GM04503 (cell line): ENCODE data around the gene TNFAIP1.
A peak's percentile ranks its signal among the peaks of the same experiment; 100 is the strongest.
"Not testable (repeated sequence)": the region's sequence is repeated elsewhere in the genome, so short reads cannot be mapped to it uniquely, and the experiment has no call there.

Experiments
- DNase-seq: peaks from one replicate; pipeline ENCODE4 v3.0.0-alpha.2; 2012; ENCODE audit warnings: low read depth

Gene TNFAIP1

DNA sequence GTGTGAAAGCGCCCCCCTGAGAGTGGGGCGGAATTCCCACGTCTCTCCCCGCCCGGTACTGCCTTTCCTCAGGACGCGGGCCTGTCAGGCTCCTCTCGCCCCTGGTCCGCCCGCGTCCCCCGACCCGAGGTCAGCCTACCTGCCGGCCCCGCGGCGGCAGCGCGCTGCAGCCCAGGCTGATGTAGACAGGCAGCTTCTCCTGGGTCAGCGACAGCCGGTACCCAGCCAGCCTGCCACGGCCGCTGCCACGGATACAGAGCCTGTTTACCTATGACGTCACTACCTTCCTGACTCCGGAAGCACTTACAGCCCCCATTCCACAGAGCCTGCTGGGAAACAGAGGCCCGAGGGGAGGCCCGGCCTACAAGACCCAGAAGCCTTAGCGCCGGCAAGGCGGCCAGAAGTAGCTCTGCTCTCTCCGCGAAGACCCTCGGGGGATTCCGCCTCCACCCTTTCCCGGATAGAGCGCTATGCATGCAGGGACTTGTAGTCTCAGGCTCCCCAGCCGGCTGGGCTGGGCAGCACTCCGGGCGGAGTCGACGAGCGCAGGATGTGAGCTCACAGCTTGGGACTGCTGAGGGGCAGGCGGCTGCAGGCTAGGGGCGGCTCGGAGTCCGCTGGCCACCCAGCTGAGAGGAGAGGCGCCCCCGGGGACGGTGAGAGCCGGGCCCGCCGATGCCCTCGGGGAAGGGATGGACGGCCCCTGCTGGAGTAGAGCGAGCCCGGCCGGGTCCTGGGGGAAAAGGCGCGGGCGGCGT, at the start of gene TNFAIP1, which contains the start of gene IFT20:
Gene TNFAIP1 (plus strand): TSS at position 561 of the 758 bp plus-strand sequence. CDS start 3,761 bp downstream, outside the sequence.
Gene IFT20 (minus strand): TSS at position 272 of the 758 bp plus-strand sequence. CDS start 3,487 bp downstream, outside the sequence.
- DNase-seq: peak; percentile 98

DNA sequence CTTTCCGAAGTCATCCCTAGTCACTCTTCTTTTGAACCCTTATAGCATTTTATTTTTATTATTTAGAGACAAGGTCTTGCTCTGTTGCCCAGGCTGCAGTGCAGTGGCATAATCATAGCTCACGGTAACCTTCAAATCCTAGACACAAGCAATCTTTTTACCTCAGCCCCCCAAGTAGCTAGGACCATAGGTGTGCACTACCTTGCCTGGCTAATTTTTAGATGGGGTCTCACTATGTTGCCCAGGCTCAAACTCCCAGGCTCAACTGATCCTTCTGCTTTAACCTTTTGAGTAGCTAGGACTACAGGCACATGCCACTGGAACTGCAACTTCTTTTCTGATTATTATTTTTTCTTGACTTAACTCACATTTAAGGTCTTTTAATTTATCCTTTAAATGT, 49.6 kb upstream of the TNFAIP1 start:
- no peak for DNase-seq

- no peak for DNase-seq
Observed at GRCh38 chr17:28290703-28291102, 44.9 kb upstream of the TNFAIP1 start.

- no peak for DNase-seq
Observed at GRCh38 chr17:28291780-28292330, 43.7 kb upstream of the TNFAIP1 start.

DNA sequence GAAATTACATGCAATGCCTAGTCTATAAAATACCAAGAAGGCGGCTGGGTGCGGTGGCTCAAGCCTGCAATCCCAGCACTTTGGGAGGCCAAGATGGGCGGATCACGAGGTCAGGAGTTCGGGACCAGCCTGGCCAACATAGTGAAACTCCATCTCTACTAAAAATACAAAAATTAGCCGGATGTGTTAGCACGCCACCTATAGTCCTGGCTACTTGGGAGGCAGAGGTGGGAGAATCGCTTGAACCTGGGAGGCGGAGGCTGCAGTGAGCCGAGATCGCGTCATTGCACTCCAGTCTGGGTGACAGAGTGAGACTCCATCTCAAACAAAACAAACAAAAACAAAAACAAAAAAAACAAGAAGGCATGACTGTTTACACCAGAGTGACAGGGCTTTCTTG, 42.7 kb upstream of the TNFAIP1 start:
- not testable (repeated sequence) for DNase-seq

GRCh38 chr17:28293994-28294393, 41.6 kb upstream of the TNFAIP1 start:
- DNase-seq: no peak

DNA sequence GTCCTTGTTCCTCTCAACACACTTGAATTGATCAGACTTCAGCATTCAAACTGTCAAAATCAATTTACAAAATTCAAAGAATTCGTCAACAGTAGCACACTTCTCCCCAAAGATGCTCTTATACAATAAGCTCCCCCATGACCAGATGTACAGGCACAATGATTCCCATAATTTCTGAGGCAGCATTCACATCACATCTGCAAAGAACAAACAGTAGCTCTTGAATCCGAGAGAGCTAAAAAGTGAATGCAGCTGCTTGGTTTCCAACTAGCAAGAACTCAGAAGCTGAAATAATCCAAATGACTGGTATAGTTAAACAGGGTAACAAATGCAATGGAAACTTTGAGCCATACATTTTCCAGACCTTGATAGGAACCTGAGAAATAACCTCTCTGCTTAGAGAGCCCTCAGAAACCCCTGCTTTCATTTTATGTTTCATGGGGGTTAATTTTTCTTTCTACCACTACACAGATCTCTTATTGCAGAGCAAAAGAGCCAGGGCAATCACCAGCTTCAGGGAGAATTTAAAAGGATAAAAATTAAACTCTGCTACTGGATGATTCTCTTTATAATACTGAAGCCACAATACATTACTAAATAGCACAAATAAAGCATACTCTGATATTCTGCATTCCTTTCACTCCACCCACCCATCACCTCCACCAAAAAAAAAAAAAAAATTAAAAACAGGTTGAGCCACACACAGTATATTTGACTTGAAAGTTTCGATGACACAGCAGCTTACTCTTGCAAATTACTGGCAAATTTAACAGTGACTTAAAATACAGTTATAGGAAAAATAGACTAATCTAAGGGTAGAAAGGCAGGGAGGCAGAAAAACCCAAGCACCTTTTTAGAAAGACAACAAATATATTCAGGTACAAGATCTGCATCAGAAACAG, 39.6 kb upstream of the TNFAIP1 start:
- DNase-seq: no peak

DNA sequence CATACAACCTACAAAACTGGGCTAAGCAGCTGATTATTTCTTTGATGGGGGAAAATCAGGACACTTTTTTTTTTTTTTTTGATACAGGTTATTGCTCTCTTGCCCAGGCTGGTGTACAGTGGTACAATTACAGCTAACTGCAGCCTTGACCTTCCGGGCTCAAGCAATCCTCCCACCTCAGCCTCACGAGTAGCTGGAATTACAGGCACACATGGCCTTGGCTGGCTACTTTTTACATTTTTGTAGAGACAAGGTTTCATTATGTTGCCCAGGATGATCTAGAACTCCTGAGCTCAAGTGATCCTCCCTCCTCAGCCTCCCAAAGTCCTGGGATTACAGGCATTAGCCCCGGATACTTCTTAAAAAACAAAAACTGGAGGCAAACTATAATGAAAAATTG, 37.1 kb upstream of the TNFAIP1 start:
- DNase-seq: no peak

GRCh38 chr17:28306954-28307401, 28.6 kb upstream of the TNFAIP1 start:
- DNase-seq: no peak

GRCh38 chr17:28313841-28314240, 21.7 kb upstream of the TNFAIP1 start:
- DNase-seq: no peak

- DNase-seq: no peak
Observed at GRCh38 chr17:28315846-28316705, 19.5 kb upstream of the TNFAIP1 start.

DNA sequence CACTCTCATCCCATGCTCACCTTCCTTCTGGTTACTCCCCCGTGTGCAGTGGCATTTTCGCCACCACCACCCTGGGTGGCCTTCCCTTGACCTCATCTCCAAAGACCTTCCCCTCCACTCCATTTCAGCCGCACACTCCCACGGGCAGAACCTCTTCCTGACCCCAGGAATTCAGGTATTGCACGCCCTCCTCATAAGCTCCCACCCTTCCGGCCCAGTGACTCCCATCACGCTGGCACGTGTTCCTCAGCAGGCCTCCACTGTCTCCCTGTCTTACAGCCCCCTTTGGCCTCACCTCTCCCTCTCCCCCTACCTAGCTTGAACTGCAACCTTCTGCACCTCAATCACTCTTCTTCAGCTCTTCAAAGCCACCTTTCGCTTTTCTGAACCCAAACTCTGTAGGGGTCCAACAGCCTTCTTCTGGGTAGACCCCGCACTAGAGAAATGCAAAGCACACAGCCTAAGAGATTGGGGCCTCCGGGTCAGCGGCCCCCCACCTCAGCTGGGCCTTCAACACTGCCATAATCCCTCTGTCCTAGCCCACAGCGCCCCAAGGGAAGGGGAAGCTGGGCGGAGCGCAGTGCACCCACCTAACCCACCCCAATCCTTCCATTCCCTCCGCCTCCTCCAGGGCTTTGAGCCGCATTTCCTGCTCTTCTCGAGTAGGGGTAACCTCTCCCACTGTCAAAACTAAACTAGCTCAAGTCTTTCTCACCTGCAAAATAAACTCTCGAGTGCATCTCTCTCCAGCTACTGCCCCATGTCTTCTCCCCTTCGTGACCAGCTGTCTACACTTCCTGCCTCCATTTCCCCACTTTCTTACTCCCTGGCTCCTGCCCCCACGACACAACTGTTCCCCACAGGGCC, 18.2 kb upstream of the TNFAIP1 start:
- DNase-seq: no peak

DNA sequence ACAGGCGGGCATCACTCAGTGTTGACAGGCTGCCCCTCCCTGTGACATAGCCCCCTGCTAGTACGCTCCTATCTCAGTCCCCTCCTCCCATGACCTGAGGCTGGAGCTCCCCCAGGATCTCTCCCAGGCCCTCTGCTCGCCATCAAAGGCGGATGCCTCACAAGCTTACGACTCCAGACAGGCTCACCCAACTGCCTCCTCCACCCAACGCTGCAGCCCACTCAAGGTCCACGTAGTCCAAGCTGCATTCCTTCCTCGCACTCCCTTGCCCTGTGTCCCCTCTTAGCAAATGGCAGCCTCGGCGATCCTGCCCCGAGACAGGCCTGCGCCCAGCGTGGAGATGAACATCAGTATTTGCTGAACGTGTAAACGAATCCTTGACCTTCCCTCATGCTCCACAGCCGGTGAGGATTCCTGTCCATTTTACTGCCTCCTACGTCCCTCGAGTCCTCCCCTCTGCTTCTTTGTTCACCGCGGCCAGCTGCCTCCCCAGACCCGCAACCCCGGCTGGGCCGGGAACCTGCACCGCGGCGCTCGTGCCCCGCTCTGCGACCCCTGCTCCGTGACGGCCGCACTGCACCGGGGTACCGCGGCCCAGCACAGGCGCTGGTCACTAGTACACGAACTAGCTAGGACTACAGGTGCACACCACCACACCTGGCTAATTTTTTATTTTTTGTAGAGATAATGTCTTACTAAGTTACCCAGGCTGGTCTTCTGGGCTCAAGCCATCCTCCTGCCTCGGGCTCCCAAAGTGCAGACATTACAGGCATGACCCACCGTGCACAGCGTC, 17.4 kb upstream of the TNFAIP1 start:
- DNase-seq: no peak

- DNase-seq: peak; percentile 84
Observed at GRCh38 chr17:28318759-28319597, 16.6 kb upstream of the TNFAIP1 start, which contains the start of gene TMEM97. Gene TMEM97 (plus strand): TSS chr17:28319200. CDS start chr17:28319240, 40 bp downstream.

DNA sequence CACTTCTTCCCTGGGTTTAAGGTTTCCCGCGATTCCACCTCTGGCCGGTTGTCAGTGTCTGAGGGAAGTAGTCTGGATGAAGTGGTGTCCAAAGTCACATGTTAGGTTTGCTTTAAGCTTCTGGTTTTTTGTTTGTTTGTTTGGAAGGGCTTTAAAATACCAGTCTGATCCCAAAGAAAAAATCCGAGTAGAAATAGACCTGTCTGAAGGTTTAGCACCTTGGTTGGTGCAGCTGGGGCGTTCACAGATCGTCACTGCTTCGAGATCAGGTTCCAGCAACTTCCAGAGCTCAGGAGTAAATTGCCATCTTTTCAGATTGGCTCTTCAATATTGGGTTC, 16.0 kb upstream of the TNFAIP1 start:
- DNase-seq: no peak

- DNase-seq: no peak
Observed at GRCh38 chr17:28320215-28321061, 15.1 kb upstream of the TNFAIP1 start.

- no peak for DNase-seq
Observed at GRCh38 chr17:28324267-28324745, 11.3 kb upstream of the TNFAIP1 start.

DNA sequence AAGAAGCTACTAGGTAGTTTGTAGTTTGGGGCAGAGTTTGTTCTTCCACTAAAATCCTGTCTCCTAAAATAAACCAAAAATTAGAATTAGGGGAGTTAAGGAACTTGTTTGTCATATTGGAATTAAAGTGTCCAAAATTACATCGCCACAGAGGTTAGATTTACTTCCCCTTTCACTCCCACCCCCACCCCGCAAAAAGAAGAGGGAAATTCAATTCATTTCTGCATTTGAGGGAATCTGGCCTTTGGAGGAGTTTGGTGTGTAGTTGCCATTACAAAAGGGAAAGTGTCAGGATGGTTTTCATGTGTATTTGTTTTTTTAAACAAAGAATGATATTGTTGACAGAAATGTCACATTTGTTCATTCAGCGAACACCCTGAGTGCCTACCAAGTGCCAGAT, 10.8 kb upstream of the TNFAIP1 start:
- no peak for DNase-seq
